Measurements from ENCODE around the gene MAST2.

MAST2 gene

GRCh38 chr1:45995298-45995697, 191.9 kb downstream of the MAST2 start:
- no peak for DNase-seq

GRCh38 chr1:45998020-45998617, 194.7 kb downstream of the MAST2 start:
- DNase-seq, result no peak

GRCh38 chr1:45999507-45999906, 196.1 kb downstream of the MAST2 start:
- DNase-seq, result no peak

- DNase-seq, result no peak
Measured at GRCh38 chr1:46001081-46001785, 197.8 kb downstream of the MAST2 start.

- DNase-seq, result no peak
Measured at GRCh38 chr1:46002551-46003150, 199.2 kb downstream of the MAST2 start.

GRCh38 chr1:46003315-46003714, 199.9 kb downstream of the MAST2 start:
- no peak for DNase-seq

GRCh38 chr1:46004492-46004891, 201.1 kb downstream of the MAST2 start:
- DNase-seq, result no peak

GRCh38 chr1:46005594-46005993, 202.2 kb downstream of the MAST2 start:
- no peak for DNase-seq

GRCh38 chr1:46008585-46008984, 205.2 kb downstream of the MAST2 start:
- no peak for DNase-seq

- no peak for DNase-seq
Measured at GRCh38 chr1:46010611-46011010, 207.2 kb downstream of the MAST2 start.

- no peak for DNase-seq
Measured at GRCh38 chr1:46011121-46011695, 207.8 kb downstream of the MAST2 start.

- DNase-seq, result no peak
Measured at GRCh38 chr1:46012236-46012635, 208.8 kb downstream of the MAST2 start.

GRCh38 chr1:46013581-46013980, 210.2 kb downstream of the MAST2 start:
- no peak for DNase-seq

- no peak for DNase-seq
Measured at GRCh38 chr1:46017876-46018503, 214.6 kb downstream of the MAST2 start.

GRCh38 chr1:46019348-46019747, 215.9 kb downstream of the MAST2 start:
- no peak for DNase-seq

GRCh38 chr1:46020010-46020409, 216.6 kb downstream of the MAST2 start:
- no peak for DNase-seq

GRCh38 chr1:46021046-46021996, 217.9 kb downstream of the MAST2 start:
- DNase-seq, result no peak

- no peak for DNase-seq
Measured at GRCh38 chr1:46026531-46026930, 223.1 kb downstream of the MAST2 start.

GRCh38 chr1:46027788-46028573, 224.6 kb downstream of the MAST2 start:
- DNase-seq, result no peak

GRCh38 chr1:46030074-46030870, 226.9 kb downstream of the MAST2 start:
- no peak for DNase-seq
